ENCODE measurements around the gene IGFL4.
"Not testable (repeated sequence)": the region's sequence is repeated elsewhere in the genome, so short reads cannot be mapped to it uniquely, and the experiment has no call there.

IGFL4 gene

DNA sequence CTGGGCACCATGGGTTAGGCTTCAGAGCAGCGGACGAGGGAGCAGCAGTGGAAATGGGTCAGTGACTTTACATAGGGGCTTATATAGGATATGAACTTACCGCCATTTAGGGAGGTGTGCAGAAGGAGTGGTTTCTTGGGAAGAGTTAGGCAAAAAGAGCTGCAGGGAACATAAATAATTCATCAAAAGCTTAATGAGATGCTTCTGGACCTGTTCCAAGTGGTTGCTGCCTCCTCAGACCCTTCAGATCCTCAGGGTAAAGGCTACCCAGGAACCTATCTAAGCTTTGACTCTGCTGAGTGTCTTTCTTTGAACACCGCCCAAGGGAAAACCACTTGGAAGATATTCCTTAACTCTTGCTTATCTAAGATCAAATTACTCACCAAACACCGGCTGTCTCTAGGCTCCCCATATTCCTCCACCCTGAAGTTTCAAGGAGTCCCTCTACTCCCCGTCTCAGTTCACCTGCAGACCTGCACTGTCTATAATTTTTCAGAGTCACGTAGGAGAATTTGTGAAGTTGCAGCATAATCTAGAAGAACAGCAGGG is at the start of gene IGFL4:
TSS of gene IGFL4 (minus strand) at position 51 of the 549 bp plus-strand sequence. CDS start at position 11, 40 bp downstream.
- no peak for DNase-seq (ENCODE audit: low read depth in 2 of 2)

DNA sequence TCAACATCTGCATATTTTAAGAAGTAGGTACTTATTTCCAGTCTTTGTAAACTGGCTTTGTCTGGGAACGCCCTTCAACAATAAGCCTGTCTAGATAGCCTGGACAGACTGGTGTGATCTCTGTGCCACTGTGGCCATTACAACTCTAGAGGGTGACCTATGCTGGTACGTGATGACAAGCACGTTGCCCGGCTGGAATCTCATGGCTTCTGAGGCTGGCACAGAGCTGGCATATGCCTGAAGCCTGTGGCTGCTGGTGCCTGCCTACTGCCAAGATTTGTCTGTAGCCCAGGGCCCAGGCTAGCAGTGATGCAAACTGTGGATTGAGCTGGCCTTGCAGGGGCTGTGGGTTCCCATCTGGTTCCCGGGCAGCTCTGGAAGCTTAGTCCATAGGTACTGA is 49.6 kb upstream of the IGFL4 start:
- DNase-seq (ENCODE audit: low read depth in 2 of 2), result no peak

DNA sequence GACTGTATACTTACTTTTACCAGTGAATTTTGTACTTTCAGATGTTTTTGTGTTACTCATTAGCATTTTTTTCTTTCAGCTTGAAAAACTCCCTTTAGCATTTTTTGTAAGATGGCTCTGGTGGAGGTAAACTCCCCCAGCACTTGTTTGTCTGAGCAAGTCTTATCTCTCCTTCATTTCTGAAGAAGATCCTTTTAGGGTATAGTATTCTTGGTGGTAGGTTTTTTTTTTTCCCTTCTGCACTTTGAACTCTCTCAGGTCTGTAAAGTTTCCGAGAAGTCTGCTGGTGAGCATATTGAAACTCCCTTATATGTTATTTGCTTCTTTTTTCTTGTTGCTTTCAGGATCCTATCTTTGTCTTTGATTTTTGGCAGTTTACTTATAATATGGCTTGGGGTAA is 48.6 kb upstream of the IGFL4 start:
- DNase-seq (ENCODE audit: low read depth in 2 of 2), result no peak

DNA sequence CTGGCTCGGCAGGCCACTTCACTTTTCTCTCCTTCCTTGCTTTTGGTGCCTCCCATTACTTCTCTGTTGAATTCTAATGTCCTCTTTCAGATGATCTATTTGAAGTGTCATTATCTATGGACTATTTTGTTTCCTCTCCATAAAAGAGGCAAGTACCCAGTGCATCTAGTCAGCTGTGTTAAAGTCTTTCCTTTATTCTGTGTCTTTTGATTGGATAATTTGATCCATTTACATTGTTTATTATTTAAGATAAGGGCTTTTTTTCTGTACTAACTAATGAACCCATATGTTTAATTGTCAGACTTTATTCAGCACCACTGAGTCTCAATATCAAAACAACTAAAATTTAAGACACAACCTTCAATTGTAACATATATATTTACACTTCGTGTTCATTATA is 47.3 kb upstream of the IGFL4 start:
- DNase-seq (ENCODE audit: low read depth in 2 of 2), result no peak

DNA sequence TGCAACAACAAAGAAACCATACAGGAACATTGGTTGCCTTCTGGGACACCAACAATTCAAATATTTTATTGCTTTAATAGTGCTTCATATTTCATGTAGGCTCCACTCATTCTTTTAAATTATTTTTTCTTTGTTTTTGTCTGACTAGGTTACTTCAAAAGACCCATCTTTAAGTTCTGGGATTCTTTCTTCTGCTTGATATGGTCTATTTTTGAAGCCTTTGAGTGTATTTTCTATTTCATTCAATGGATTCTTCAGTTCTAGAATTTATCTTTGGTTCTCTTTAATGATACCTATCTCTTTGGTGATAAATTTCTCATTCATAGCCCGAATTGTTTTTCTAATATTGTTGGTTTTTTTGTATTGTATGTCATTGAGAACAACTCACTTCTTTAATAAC is 45.1 kb upstream of the IGFL4 start:
- no peak for DNase-seq (ENCODE audit: low read depth in 2 of 2)

DNA sequence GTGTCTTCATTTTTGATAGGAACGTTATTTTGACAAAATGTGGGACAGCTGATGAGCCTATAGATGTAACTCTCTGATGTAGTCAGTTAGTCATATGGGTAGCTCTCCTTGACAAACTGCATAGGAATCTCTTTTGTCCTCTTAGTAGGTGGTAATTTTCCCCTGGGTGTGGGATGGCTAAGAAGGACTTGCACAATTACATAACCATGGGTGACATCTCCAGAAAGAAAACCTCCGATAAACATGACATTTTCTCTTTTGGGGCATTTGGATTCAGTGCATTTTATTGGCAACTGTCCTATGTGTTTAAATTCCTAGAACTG is 41.9 kb upstream of the IGFL4 start:
- DNase-seq (ENCODE audit: low read depth in 2 of 2), result no peak

DNA sequence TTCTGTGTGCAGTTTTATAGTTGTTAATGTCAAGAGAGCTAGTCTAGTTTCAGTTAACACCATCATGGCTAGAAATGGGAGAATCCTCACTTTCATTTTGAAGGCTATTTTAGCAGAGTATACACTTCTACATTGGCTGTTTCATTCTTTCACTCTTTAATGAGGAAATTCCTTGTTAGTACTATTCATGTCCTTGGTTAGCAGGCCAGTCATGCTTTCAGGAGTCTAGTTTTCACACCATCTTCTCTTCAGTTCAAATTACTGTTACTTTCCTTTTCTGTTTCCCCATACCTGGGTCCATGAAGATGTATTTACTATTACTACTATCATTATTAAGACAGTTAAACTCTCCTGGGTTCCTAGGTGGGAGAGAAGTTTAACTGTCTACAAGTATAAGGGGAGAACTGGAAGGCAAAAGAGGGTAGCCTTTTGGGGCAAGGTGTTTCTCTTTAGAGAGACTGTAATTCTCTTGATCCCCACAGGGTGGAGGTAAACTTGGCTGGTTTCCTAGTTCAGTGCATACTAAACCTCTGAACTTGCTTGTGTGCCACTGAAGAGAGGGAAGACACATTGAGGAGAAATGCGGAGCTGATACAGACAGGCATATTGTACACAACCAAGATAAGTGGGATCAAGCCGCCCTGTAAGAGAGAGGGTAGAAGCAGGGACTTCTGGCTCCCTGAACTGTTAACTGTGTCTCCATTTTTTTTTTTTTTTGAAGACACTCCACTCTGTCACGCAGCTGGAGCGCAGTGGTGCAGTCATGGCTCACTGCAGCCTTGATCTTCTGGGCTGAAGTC is 41.3 kb upstream of the IGFL4 start:
- DNase-seq (ENCODE audit: low read depth in 2 of 2), result no peak

DNA sequence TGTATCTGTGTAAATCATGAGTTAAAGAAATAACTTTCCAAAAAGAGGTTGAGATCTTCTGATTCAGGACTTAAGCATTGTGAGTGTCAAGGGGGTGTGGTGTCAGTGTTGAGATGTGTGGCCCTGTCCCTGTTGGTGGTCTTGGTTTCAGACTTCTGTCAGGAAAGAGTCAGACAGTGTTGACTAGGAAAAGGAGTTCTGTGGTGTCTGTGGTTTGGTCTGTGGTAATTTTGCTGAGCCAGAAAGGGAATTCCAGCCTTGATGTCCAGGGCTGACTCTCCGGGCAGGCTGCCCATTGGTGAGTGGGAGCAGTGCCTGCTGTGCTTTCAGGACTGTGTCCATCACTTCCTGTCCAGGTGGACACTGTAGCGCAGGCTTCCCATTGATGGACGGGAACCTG is 39.8 kb upstream of the IGFL4 start:
- DNase-seq (ENCODE audit: low read depth in 2 of 2), result no peak

DNA sequence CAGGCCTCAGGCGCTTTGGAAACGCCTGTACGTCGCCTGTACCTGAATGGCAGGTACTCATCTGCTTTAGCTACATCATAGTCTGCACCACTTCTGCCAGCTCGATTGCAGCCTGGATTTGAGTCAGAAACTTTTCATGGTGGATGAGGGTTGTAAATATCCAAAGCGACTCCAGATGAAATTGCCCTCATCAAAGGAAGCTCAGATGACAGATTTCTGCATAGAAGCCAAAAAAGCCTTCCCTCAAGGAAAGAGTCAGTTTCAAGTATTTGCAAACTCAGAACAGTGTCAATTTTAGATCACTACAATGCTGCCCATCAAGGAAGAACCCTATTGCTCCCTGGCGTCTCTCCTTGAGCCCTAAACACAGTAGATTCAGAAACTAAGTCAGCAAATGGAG is 38.8 kb upstream of the IGFL4 start:
- no peak for DNase-seq (ENCODE audit: low read depth in 2 of 2)

DNA sequence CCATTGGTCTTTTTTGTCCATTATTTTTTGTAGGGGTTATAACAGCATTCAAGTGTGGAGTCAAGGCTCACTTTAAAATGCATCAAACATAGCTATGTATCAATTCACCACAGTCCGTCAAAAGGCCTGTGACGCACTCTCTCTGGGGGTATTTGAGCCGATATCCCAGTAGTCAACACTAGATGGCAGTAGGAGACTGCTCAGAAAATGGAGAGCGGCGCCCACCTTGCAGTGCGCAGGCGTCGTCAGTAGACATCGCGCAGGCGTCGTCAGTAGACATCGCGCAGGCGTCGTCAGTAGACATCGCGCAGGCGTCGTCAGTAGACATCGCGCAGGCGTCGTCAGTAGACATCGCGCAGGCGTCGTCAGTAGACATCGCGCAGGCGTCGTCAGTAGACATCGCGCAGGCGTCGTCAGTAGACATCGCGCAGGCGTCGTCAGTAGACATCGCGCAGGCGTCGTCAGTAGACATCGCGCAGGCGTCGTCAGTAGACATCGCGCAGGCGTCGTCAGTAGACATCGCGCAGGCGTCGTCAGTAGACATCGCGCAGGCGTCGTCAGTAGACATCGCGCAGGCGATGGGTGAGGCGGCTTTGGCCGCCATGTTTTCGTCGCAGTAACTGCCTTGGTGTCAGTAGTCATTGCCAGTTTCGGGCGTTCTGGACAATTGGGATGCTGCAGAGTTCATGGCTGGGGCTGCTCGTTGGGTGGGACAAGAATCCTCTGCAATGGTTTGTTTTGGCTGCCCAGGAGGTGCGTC is 38.0 kb upstream of the IGFL4 start:
- DNase-seq (ENCODE audit: low read depth in 2 of 2), result not testable (repeated sequence)

DNA sequence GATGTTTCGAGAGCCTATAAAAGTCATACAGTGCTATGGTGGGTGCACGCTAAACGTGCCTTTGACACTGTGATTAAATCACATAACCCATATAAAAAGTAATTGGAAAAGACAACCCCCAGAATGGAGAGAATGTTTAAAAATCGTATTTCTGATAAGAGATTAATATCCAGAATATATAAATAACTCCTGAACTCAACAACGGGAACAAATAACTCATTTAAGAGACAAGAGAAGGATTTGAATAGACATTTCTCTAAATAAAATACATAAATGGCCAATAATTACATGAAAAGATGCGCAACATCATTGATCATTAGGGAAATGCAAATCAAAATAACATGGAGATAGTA is 37.0 kb upstream of the IGFL4 start:
- no peak for DNase-seq (ENCODE audit: low read depth in 2 of 2)

DNA sequence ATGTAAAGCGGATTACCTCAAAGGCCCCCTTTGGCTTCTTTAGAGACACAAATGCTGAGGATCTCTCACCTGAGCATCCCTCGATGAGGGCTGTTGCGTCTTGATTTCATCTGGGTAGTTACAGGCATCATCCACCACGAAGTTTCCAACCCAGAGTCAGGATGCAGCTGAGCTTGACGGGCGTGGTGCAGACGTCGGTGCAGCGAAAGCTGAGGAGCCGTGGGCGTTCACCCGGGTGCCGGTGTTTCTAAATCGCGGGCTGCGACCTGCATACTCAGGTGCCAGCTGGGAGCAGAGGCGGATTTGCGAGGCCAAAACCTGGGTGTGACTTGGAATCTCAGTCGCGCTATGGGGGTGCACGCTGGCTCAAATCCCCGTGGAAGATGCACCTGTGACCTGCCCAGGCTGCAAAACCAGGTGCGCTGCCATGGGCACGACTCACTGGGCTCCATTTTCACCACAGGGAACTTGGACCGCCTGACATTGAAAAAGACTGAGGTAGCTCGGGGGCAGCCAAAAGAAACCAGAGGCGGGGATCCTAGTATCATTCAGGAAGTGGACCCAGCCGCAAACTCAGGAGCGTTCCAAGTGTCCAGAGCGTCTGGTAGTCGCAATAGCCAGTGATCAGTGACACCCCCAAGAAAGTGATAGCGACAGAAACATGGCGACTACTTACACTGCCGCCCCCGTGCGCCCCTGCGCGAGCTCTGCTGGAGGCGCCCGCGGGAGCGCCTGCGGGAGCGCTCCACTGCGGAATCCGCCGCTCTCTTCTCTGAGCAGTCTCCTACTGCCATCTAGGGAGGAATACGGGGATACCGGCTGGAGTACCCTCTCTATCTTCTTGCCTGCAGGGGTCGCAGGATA is 36.4 kb upstream of the IGFL4 start:
- no peak for DNase-seq (ENCODE audit: low read depth in 2 of 2)

DNA sequence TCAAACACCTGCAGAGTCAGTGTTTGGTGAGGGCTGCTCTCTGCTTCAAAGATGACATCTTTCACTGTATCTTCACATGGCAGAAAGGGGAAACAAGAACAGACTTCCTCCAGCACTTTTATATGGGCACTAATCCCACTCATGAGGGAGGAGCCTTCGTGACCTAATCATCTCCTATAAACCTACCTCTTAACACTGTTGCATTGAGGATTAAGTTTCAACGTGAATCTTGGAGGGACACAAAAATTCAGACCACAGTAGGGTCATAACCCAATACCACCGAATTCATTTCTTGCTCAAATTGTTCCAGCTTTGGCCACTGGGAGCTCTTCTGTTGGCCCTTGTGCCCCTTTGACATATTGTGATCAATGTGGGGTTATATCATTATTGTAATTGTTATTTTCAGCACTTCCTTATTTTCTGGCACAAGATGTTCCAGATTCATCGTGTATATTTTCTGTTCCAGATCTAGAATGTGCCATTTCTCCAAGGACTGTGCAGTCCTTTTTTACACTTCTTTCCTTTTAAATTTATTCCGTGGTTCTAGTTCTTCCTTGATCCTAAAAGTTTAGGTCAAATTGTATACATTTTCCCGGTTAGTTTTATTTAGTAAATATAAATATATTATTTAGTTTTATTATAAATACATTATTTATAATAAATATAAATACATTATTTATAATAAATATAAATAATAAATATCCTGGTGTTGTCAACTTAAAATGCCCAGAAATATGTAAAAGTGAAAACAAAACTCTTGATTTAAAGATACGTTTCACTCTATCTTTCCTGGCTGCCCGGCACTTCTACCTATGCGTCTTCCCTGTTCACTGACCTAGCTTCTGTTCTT is 35.5 kb upstream of the IGFL4 start:
- no peak for DNase-seq (ENCODE audit: low read depth in 2 of 2)

DNA sequence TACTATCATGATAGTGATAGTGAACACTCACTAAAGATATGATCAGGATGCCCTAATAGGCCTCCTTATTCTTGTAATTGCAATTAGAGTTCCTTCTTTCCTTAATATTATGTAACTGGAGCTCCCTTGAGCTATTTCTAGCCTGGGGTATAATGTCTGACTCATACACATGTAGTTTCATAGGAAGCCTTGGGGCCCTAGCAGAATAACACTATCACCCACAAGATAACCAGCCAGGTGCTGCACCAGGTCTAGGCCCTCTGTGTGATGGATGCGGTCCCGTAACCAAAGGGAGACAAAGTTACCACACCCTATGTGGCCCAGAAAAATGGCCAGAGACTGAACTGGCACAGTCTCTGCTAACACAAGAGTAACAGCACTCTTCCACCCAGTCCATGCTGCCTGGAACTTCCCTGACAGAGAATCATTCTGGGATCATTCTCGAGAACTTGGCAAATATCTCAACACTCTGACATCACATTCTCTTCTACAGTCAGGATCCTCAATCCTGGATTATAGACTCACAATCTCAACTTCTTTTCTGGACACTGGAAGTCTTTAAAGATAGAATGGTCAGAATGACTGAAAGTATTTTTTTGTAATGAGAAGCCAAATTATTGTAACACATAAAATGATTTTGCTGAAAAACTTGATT is 32.6 kb upstream of the IGFL4 start:
- no peak for DNase-seq (ENCODE audit: low read depth in 2 of 2)

DNA sequence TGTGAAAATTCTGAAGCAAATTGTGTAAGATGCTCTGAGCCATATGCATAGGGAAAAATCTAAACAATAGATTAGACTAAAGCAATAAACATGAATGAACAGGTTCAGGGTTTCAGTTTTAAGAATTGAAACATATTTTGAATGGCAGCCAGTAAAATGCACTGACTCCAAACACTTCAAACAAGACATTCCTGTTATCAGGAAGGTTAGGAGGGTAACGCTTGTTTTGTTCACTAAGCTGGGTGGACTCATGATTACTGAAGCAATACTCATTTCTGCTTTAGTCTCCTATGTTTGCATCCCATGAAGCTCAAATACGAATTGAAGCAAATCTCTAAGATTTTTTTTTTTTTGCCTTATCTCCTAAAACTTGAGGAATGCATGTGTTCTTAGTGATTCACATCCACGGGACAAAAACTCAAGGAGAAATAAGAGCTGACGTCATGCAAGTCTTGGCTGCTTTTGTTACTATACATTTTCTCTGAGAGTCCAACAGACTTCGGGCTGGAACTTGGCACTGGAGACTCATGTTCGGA is 29.1 kb upstream of the IGFL4 start:
- no peak for DNase-seq (ENCODE audit: low read depth in 2 of 2)

DNA sequence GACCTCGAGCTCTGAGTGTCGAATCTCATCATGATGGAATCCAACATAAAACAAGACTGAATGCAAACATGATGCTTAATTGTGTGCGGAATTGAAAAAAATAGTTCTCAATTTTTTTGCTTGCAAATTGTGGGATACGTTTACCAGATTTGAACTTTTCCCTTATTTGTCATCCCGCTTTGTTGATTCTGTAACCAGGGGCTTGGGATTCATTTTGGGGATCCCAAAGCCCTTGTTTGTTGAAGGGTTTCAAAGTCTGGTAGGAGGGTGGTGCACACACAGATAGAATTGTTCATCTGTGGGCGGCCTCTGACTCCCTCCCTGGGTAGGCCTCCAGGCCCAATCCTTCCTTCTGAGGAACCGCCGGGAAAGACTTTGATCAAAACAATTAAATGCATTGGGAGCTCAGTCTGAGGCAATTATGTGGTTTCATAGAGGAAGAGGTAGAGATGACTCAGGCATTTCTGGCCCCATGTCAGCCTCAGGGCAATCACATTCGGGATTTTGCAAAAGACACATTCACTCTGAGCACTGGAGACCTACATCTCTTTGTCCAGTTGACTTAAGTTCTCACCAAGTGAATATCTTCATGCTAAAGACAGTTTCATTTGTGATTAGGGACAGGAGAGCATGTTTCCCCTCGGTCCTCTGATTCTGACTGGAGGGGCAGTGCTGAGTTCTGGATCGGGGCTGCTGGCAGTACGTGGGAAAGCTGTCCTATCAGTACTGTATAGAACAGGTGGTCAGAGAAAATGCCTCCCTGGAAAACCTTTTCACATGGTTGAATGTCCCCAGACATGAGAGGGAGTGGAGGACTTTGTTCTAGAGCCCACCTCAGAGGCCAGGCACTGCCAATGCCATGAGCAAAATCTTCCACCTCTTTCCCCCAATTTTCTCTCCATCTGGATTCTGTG is 27.8 kb upstream of the IGFL4 start:
- DNase-seq (ENCODE audit: low read depth in 2 of 2), result no peak

DNA sequence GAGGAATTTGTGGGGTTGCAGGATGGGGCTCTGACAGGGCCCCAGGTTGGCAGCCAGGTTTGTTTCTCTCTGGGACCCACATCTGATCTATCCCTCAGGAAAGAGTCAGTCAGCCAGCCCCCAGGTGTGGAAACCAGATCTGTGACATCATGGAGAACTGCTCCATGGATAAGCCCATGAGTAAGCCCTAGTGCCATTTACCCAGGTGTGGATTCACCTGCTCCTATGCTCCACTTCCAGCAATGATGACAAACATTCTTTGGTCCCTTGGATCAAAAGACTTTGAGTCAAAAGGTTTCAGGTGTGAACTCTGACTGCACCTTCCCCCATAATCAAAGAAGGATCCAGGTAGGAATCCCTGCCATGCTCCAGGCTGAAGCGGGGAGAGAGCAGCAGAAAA is 26.9 kb upstream of the IGFL4 start:
- no peak for DNase-seq (ENCODE audit: low read depth in 2 of 2)

DNA sequence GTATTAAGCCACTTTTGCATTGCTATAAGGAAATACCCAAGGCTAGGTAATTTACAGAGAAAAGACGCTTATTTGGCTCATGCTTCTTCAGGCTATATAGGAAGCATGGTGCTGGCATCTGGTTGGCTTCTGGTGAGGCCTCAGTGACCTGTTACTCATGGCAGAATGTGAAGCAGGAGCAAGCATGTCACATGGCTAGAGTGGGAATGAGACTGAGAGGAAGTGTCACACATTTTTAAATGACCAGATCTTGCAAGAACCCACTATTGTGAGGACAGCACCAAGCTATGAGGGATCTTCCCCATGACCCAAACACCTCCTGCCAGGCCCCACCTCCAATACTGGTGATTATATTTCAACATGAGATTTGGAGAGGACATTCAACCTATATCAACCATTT is 25.7 kb upstream of the IGFL4 start:
- DNase-seq (ENCODE audit: low read depth in 2 of 2), result no peak

DNA sequence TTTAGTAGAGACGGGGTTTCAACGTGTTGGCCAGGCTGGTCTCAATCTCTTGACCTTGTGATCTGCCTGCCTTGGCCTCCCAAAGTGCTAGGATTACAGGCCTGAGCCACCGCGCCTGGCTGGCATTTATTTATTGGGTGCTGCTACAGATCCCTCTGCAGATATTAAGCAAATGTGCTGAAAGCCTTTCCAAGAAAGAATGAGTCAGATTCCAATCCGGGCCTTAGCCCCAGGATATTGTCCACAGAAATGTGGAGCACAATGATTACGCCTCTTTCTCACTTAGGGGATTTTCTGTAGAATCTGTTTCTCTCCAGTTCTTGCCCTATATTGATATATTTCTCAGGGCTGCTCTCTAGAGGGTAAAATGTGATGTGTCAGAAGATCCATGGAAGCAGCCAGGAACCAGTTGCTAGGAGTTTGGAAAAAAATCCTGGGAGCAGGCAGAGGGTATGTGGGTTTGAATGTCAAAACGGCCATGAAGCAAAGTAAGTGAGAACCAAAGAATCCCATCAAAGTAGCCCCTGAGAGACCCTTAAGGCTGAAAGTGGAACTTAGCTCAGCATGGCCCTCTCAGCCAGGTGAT is 24.8 kb upstream of the IGFL4 start:
- no peak for DNase-seq (ENCODE audit: low read depth in 2 of 2)
